GM19193 (cell line): ENCODE measurements around the gene GAS5.

ENCODE experiments used
- POLR2A ChIP-seq: IDR thresholded peaks from 4 replicates; pipeline ENCODE4 v1.6.1; 2011; ENCODE audit not compliant: insufficient read depth, insufficient read length; ENCODE audit errors: extremely low read depth

GAS5 gene

GRCh38 chr1:173867753-173868265 lies at the start of gene GAS5:
Gene GAS5 (minus strand): TSS chr1:173867989.
- TF ChIP-seq POLR2A, result peak; percentile 100

GRCh38 chr1:173917149-173917548 lies 49.4 kb upstream of the GAS5 start, which contains the start of gene SERPINC1:
Gene SERPINC1 (minus strand): TSS chr1:173917327. CDS start chr1:173917259, 68 bp downstream.
- TF ChIP-seq POLR2A, result no peak

GRCh38 chr1:173916667-173917066 lies 48.9 kb upstream of the GAS5 start:
- TF ChIP-seq POLR2A, result no peak

- no peak for TF ChIP-seq POLR2A
Observed at GRCh38 chr1:173915596-173915995, 47.8 kb upstream of the GAS5 start.

GRCh38 chr1:173914366-173914871 lies 46.6 kb upstream of the GAS5 start:
- TF ChIP-seq POLR2A, result no peak

- TF ChIP-seq POLR2A, result no peak
Observed at GRCh38 chr1:173913111-173913510, 45.3 kb upstream of the GAS5 start.

- TF ChIP-seq POLR2A, result no peak
Observed at GRCh38 chr1:173903827-173904531, 36.2 kb upstream of the GAS5 start.

GRCh38 chr1:173900992-173901391 lies 33.2 kb upstream of the GAS5 start:
- TF ChIP-seq POLR2A, result no peak

GRCh38 chr1:173900427-173900826 lies 32.6 kb upstream of the GAS5 start:
- no peak for TF ChIP-seq POLR2A

GRCh38 chr1:173894189-173894588 lies 26.4 kb upstream of the GAS5 start:
- no peak for TF ChIP-seq POLR2A

- TF ChIP-seq POLR2A, result no peak
Observed at GRCh38 chr1:173893611-173894010, 25.8 kb upstream of the GAS5 start.

- no peak for TF ChIP-seq POLR2A
Observed at GRCh38 chr1:173889885-173890284, 22.1 kb upstream of the GAS5 start.

GRCh38 chr1:173888749-173889148 lies 21.0 kb upstream of the GAS5 start:
- TF ChIP-seq POLR2A, result no peak

GRCh38 chr1:173887627-173888026 lies 19.8 kb upstream of the GAS5 start:
- TF ChIP-seq POLR2A, result no peak

- no peak for TF ChIP-seq POLR2A
Observed at GRCh38 chr1:173886746-173887611, 19.2 kb upstream of the GAS5 start.
